NCI-H82 treated with DMSO at 0.1 percent for 48 hours (cell line): ENCODE measurements around the gene C19orf85.
"Not testable (repeated sequence)": the region's sequence is repeated elsewhere in the genome, so short reads cannot be mapped to it uniquely, and the experiment has no call there.

Experiments
- DNase-seq: peaks from one replicate; lab custom pipeline; 2025; ENCODE audit not compliant: unreplicated experiment; lab: John Stamatoyannopoulos, UW

C19orf85 gene

DNA sequence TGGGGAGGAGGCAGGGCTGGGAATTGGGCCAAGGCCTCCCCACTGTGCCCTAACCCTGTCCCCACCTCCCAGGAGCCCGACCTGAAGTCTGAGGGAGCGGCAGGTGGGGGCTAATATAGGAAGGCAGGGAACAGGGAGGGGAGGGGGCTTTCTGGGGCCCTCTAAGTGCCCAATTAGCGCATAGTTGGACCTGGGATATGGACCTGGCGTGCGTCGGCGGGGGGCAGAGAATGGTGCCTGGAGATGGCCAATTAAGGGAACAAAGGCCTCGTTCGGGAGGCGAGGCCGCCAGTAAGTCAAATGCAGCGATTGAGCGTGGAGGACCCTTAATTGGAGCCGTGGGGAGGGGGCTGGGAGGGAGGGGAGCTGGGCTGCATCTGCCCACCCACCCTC lies at the start of gene C19orf85:
Gene C19orf85 (minus strand): TSS at position 90 of the 393 bp plus-strand sequence. CDS start 197 bp downstream, outside the sequence.
- DNase-seq, result no peak

DNA sequence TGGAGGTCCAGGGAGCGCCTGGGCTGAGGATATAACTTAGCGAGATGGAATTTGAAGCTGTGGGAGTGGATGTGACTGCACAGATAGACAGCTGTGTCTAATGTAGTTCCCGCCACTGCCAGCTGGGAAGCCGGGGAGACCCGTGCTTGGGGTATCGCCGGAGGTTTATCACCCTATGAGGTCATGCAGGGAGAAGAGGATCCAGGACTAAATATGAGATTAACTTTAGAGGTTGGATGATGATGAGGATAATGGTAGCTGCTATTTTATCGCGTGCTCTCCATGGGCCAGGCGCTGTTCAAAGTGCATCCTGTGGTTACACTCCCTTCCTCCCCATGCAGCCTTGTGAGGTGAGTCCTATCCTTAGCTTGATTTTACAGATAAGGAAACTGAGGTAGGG lies 43.6 kb upstream of the C19orf85 start:
- no peak for DNase-seq

DNA sequence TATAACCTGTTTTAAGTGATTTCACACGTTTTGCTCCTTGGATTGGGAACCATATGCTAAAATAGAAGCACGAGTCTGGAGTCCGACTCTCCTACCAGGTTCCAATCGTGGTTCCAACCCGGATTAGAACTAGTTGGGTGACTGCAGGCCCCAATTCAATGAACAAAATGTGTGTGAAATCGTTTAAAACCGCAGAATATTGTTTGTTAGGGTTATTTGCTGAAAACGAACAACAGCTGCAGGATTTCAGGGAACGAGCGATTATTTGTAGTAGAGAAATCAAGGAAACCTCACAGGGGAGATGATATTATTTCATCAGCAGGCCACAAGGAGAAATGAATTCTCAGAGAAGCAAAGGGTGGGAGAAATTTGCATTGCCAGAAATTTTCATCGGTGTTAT lies 40.4 kb upstream of the C19orf85 start:
- no peak for DNase-seq

DNA sequence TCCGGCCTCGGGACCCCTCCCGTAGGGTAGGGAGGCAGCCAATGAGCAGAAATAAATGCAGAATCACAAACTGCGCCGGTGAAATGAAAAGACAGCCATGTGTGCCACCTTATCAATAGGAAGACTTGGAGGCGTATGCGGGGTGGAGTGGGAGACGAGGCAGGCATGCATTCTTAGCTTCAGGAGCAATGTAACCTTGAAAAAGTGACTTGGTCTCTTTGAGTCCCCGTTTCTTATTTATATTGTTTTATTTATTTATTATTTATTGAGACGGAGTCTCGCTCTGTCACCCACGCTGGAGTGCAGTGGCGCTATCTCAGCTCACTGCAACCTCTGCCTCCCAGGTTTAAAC lies 39.7 kb upstream of the C19orf85 start:
- DNase-seq, result no peak

DNA sequence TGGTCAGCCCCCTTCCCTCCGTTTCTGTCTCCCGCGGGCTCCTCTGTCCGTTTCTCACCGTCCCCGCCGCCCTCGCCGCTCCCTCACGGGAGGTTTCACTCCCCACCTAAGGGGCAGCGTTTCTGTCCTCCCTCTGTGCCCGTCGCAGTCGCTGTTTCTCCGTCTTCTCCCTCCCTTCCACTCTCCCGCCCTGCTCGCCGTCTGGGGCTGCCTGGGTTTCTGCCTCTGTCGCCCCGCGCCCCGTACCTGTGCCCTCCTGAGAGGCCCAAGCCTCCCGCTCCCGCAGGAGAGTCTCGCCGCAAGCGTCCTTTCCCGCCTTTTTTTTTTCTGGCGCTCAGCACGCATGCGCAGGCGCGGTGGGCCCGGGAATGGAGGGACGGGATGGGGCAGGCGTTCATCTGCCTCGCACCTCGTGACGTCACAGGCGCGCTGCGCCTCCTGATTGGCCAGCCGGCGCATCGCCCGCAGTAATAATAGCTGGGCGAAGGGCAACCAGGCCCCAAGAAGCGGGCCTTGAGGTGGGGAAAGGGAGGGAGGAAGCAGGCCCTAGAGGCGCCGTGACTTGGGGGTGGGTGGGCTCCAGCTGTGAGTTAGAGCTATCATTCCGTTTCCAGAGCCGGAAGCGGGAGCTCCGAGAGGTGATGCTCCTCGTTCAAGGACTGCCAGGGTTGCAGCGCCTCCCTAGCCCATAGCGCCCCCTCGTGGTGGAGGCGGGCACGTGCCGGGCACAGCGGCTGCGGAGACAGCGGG lies 39.1 kb upstream of the C19orf85 start:
- DNase-seq, result peak; percentile 80

DNA sequence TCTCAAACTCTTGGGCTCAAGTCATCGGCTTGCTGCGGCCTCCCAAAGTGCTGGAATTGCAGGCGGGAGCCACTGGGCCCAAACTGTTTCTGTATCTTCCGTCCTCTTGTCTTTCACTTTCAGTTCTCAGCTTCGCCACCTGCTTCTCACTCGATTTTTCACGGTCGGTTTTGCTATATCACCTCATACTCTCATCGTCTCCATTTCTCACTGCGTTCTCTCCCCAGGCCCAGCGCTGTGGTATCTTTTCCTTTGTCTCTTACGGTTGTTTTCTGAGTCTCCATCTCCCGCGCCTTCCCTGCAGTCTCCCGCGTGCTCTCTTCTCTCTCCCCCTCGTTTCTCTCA lies 38.6 kb upstream of the C19orf85 start:
- DNase-seq, result no peak

DNA sequence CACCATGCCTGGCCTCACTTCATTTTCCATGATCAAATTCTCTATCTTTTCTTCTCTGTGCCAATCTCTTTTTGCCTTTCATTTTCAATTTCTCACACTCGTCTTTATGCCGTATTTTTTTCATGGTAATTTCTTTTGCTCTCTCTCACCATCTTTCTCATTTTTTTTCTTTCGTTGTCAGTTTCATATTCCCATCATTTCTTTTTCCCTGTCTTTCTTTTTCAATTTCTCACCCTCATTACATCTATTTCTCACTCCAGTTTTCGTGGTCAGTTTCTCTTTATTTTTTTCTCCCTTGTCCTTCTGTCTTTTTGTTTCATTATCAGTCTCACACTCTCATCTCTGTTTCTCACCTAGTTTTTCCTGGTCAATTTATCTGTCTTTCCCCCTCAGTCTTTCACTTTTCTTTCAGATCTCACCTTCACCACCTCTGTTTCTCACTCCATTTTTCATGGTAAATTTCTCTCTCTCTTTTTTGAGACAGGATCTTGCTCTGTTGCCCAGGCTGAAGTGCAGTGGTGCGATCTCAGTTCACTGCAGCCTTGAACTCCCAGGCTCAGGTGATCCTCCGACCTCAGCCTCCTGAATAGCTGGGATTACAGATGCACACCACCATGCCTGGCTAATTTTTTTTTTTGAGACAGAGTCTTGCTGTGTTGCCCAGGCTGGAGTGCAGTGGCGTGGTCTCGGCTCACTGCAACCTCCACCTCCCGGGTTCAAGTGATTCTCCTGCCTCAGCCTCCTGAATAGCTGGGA lies 37.8 kb upstream of the C19orf85 start:
- DNase-seq, result no peak

DNA sequence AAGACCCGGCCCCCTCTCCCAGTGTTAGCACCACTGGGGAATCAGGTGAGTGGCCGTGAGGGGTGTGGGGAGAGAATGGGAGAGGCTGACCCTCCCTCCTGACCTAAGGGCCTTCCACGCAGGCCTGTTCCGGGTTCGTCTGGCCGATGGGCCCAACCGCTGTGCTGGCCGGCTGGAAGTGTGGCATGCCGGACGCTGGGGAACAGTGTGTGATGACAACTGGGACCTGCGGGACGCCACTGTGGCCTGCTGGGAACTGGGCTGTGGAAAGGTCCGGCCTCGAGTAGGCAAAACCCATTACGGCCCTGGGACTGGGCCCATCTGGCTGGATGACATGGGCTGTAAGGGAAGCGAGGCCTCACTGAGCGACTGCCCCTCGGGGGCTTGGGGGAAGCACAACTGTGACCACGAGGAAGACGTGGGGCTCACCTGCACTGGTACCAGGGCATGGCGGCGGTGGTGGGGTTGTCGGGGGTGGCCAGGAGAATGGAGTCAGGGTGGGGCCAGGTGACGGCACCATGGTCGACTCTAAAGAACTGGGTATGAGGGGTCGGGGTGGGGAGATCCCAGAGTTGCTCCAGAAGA lies 35.9 kb upstream of the C19orf85 start:
- no peak for DNase-seq

DNA sequence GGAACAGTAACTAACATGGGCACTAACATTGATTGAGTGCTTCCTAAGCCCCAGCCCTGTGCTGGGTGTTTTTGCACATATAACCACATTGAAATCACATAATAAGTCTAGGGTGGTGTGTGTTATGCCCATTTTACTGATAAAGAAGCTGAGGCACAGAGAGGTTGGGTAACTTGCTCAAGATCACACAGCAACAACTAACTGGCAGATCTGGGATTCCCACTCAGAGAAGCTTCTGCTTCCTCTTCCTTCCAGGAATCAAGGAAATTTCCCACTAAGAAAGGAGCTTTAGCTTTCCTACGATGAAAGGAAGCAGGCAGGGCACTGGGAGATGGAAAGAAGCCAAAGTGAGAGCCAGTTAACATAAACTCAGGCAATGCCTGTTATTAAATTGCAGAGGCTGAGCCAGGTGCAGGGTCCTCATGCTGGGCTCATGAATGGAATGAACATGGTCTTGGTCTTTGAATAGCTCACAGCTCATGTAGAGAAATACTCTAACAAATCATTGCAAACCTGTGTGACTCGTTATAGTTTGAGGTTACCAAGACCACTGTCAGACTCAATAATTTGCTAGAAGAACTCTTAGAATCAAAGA lies 33.8 kb upstream of the C19orf85 start:
- no peak for DNase-seq

DNA sequence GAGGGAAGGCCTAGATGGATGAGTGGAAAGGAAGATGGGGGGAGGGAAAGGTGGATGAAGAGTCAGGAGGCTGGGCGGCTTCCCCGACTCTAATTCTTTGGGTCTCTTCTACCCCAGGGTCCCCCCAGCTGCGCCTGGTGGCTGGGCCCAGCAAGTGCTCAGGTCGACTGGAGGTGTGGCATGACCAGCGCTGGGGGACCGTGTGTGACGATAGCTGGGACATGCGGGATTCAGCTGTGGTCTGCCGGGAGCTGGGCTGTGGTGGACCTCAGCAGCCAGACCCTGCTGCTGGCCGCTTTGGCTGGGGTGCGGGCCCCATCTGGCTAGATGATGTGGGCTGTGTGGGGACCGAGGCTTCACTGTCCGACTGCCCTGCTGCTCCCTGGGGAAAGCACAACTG lies 33.2 kb upstream of the C19orf85 start:
- no peak for DNase-seq

DNA sequence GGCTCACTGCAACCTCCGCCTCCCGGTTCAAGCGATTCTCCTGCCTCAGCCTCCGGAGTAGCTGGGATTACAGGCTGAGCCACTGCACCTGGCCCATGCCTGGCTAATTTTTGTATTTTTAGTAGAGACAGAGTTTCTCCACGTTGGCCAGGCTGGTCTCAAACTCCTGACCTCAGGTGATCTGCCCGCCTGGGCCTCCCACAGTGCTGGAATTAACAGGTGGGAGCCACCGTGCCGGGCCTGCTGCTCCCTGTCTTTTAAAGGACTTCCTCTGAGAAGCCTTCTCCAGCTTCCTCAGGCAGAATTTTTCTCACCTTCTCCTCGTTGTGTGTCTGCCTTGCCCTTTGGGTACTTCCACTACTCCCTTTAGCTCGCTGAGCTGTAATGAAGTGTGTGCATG lies 32.3 kb upstream of the C19orf85 start:
- not testable (repeated sequence) for DNase-seq

DNA sequence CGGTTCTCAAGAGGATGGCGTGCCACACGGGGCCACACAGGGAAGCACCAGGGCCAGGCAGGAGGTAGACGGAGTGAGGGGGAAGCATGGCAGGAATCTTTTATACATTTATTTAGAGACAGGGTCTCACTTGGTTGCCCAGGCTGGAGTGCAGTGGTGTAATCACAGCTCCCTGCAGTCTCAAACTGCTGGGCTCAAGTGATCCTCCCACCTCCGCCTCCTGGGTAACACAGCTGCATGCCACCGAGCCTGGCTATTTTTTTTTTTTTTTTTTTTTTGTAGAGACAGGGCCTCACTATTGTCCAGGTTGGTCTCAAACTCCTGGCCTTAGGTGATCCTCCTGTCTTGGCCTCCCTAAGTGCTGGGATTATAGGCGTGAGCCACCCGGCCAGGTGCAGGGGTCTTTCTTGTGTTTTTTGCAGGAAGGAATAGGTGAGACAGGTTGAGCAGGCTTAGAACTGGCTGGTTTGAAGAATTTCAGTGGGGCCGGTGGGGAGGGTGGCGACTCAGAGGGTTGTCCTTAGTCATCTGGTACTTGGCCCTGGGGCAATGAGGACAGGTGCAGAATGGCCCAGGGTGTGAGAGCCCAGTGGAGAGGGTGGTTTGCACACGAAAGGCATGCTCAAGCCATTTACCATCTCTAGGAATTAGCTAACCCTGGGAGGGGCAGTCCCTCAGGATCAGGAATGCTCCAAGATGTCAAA lies 31.2 kb upstream of the C19orf85 start:
- no peak for DNase-seq

DNA sequence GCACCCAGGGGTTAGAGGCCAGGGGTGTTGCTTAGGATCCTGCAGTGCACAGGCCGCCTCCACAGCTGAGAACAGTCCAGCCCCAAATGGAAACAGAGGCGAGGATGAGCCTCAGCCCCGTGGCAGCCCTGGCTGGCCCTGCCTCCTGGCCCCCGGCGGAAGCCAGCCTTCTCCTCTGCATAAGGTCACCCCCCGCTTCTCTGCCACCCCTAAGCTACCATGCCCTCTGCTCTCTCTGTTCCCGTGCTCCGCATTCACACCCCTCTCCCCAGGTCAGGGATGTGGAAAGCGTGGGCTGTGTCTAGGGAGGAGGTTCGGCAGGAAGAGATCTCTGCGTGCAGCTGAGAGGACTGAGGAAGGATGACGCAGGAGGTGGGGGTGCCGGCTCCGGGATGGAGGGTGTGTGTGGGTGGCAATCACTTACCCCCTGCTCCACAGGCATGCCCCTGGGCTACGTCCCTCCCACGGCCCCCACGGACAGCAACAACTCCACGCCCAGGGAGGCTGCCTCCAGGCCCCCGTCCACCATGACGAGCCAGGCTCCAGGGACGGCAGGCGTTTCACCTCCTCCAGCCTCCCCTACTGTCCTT lies 29.7 kb upstream of the C19orf85 start:
- no peak for DNase-seq

DNA sequence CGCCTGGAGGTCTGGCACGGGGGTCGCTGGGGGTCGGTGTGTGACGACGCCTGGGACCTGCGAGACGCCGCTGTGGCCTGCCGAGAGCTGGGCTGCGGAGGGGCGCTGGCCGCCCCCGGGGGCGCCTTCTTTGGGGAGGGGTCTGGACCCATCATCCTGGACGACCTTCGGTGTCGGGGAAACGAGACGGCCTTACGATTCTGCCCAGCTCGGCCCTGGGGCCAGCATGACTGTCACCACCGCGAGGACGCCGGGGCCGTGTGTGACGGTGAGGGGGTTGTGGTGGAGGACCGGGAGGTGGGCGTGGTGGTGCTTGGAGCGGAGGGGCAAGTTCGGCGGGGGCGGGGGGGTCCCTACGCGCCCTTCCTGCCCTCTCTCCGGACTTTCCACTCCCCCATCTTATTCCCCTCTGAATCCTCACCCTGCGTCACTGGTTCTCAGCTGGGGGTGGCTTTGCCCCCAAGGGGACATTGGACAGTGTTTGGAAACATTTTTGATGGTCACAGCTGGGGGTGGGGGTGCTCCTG lies 29.2 kb upstream of the C19orf85 start:
- DNase-seq, result no peak

DNA sequence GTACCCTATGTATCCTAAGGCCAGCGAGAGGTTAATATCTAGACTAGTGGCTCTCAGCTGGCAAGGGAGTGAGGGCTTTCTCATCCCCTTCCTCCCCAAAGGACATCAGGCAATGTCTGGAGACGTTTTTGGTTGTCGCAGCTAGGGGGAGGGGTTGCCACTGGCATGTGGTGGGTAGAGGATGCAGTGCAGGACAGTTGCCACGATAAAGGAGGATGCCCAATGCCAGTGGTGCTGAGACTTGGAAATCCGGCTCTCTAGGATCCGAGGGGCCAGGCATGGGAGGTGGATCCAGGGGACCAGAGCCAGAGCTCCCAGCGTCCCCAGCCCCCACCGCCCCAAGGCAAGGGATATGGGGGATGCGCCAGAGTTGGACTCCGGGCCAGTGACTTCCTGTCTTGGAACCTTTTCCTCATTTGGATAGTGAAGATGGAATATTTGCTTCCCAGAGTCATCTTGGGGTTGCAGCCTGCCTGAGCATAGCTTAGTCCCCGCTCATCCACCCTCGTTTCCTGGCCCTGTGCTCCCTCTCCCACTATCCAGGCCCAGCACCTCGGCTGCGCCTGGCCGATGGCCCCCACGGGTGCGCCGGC lies 28.6 kb upstream of the C19orf85 start:
- DNase-seq, result no peak

DNA sequence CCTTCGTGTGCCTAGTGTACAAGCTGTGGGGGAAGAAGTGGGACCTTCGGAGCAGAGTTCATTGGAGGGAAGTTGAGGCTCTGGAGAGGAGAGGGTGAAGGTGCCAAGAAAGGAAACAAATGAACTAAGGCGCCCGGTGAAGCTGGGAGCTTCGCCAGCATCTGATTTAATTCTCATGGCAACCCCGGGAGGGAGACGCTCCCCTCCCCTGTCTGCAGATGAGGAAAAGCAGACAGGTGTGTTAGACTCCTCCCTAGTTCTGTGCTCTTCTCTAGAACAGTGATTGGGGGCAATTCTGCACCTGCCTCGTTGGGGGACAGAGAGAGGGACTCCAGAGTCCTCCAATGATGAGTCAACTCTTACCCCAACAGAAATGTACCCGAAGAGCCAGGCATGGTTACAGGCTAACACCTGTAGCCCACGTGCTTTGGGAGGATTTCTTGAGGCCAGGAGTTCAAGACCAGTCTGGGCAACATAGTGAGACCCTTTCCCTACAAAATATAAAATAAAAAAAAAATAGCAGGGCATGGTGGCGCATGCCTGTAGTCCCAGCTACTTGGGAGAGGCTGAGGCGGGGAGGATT lies 27.9 kb upstream of the C19orf85 start:
- no peak for DNase-seq

DNA sequence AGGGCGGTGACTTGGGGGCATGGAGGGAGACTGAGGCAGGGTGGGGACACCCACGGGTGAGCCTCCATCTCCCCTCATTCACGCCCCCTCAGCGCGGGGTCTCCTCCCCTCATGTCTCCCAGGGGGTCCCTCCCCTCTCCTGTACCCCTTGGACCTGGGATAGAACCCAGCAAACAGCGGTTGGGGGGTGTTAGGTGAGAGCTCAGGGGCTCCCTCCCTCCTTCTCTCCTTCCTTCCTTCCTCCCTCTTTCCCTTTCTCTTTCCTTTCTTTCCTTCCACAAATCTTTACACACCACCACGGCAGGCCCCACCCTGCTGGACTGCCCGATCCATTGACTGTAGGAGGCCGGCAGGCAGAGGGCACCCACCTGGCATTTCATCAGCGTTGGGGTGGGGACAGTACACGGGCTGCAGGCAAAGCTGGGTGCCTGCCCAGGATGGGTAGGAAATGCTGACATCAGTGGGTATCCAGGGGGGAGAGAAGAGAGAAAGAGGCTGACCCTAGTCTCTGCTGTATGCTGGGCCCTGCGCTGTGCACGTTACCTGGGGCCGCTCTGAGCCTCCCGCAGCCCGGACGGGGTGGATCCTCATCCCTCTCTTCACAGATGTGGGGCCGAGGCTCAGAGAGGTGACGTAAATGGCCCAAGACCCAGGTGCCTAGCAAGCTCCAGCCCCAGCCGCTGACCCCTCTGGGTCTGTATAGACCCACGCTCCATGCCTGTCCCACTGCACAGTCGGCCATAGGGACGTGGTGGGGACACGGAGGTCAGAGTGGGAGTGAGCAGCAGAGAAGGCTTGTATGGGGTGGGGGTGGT lies 27.2 kb upstream of the C19orf85 start:
- DNase-seq, result no peak

DNA sequence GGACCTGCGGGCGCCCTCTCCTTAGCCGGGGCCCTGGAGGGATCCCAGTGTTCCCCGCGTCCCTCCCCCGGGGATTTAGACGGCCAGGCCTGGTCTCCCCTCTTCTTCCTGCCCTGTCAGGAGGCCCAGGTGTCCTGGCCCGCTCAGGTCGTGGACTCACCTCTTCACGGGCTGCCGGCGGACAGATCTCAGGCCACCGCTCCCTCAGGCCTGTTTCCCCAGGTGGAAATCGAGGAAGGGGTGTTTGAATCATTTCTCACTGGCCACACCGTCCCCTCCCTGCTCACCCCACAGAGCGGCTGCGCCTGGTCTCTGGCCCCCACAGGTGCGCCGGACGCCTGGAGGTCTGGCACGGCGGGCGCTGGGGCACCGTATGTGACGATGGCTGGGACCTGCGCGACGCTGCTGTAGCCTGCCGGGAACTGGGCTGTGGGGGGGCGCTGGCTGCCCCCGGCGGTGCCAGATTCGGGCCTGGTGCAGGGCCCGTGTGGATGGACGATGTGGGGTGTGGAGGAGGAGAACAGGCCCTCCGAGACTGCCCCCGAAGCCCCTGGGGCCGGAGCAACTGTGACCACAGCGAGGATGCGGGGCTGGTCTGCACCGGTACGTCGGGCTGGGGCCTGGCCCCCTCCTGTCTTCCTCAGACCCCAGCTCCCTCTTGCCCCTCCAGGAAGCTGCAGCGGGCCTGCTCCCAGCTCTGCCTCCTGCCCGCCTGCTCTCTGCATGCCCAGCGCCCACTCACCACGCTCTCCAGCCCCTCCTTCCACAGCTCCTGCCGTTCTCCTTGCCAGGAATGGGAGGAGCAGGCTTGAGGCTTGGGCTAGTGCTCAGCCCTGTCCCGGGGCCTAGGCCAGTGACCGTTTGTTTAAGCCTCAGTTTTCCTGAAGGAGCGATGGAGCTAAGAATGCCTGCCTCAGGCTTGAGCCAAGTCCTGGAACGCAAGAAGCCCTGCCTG lies 26.2 kb upstream of the C19orf85 start:
- no peak for DNase-seq
